NK-92 (cell line): ENCODE data around the gene YAP1.

Experiments used
- DNase-seq: peaks from one replicate; lab custom pipeline; 2025; ENCODE audit not compliant: unreplicated experiment; lab: John Stamatoyannopoulos, UW

YAP1 gene

DNA sequence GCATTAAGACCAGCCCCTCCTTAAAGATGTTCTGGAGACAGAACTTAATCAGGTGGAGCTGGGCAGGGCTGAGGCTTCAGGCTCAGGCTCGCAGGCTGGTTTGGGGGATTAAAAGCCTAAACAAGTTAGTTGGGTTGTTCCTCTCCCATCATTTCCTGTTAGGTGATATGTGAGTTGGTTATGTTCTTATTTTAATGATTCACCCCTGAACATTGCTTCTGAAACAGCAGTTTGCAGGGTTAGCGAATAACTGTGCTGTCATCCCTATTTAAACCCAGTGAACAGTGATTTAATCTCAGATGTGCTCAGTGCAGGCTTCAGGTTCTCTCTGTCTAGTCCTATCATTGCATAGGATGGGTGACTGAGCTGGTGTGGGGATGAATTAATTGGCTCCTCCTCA lies 159.7 kb downstream of the YAP1 start:
- DNase-seq, result no peak

GRCh38 chr11:102272047-102272824 lies 162.0 kb downstream of the YAP1 start:
- DNase-seq, result no peak

DNA sequence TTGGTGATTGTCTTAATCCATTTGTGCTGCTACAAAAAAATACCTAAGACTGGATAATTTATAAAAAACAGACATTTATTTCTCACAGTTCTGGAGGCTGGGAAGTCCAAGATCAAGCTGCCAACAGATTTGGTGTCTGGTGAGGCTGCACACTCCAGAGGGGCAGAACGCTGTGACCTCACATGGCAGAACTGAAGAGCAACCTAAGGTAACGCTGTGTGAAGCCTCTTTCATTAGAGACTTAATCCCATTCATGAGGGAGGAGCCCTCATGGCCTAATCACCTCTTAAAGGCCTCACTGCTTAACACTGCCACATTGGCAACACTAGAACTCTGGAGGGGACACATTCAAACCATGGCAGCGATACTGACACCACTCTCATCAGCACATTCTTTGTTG lies 164.4 kb downstream of the YAP1 start:
- no peak for DNase-seq

- no peak for DNase-seq
Measured at GRCh38 chr11:102276362-102276761, 166.1 kb downstream of the YAP1 start.

- no peak for DNase-seq
Measured at GRCh38 chr11:102276783-102277182, 166.5 kb downstream of the YAP1 start.

DNA sequence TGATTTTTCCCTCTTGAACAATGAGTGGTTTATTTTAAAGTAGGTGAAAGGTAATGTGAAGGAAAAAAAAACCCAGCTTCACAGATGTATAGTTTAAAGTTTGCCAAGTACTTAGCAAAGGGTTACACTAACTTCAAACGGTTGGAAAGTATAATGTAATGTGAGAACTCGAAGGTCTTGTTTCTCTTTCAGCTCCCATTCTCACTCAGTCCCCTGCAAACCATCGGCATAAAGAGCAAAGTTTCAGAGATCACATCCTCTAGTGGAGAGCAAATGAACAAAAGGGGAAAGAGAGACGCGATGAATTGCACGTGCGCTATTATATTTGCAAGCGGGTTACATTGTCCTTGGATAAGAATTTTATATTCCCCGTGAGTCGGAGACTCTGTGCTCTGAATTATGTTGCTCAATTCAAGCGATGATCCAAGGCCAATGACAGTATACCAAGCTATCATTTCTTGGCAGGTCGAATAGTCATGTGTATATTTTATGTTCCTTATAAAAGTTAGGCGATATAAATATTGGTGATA lies 169.5 kb downstream of the YAP1 start:
- DNase-seq, result no peak

DNA sequence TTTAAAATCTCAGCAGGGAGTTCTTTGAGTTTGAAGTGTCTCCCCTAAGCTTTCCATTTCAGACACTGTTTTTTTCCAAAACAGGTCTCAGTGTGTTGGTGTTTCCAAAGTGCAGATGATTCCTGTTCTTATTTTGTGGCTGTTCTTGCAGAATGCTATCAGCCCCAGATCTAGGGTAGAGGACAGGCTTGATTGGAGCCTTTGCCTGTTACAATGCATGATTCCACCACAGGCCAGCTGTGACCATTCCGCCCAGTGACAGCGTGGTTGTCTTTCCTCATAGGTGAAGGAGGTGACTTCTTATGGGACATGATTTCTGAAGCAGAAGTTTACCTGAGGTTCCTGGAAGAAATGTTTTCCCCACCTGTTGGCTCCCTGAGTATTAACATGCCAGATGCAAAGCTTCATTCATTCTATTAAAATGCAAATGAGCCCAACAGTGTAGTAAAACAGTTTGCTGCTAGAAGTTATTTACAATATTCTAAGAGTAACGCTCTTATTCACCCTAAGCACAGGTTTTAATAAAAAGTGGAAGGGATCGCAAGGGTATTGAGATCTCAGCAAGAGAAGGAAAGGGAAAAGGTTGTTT lies 170.1 kb downstream of the YAP1 start:
- DNase-seq, result no peak
